ENCODE measurements around the gene ITGB8.

Gene ITGB8

GRCh38 chr7:20456701-20457100 is 126.0 kb downstream of the ITGB8 start:
- H3K27ac ChIP-seq (replicated peaks): no peak overlapping the region

GRCh38 chr7:20458521-20458920 is 127.8 kb downstream of the ITGB8 start:
- TF ChIP-seq POLR2AphosphoS5 (IDR thresholded peaks at IDR 0.05; ENCODE audit: low read depth) (no peak), GABPA (IDR thresholded peaks at IDR 0.05; ENCODE audit: low read depth) (no peak), SPI1 (IDR thresholded peaks at IDR 0.05; ENCODE audit: borderline replicate concordance, low read depth) (no peak), REST (IDR thresholded peaks at IDR 0.05; ENCODE audit: insufficient replicate concordance, low read depth) (no peak)
- TF ChIP-seq, protein P1, sequence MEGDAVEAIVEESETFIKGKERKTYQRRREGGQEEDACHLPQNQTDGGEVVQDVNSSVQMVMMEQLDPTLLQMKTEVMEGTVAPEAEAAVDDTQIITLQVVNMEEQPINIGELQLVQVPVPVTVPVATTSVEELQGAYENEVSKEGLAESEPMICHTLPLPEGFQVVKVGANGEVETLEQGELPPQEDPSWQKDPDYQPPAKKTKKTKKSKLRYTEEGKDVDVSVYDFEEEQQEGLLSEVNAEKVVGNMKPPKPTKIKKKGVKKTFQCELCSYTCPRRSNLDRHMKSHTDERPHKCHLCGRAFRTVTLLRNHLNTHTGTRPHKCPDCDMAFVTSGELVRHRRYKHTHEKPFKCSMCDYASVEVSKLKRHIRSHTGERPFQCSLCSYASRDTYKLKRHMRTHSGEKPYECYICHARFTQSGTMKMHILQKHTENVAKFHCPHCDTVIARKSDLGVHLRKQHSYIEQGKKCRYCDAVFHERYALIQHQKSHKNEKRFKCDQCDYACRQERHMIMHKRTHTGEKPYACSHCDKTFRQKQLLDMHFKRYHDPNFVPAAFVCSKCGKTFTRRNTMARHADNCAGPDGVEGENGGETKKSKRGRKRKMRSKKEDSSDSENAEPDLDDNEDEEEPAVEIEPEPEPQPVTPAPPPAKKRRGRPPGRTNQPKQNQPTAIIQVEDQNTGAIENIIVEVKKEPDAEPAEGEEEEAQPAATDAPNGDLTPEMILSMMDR (IDR thresholded peaks at IDR 0.05; ENCODE audit: insufficient read depth, low read length): no peak
- Histone ChIP-seq H3K27ac (replicated peaks) (no peak overlapping the region), H3K27me3 (ENCODE audit: insufficient read depth, poor library complexity, severe bottlenecking) (no peaks in the 10 kb centered on the region), H3K4me3 (replicated peaks; ENCODE audit: insufficient read depth, low read length) (no peak overlapping the region)
- DNase-seq (ENCODE audit: low read depth in 1 of 2, low spot score in 1 of 2): no peak

More at GRCh38 chr7:20456701-20457100, 126.0 kb downstream of the ITGB8 start:
- H3K27me3 ChIP-seq (ENCODE audit: insufficient read depth, poor library complexity, severe bottlenecking): no peaks in the 10 kb centered on the region
- no peak overlapping the region for H3K4me3 ChIP-seq (replicated peaks; ENCODE audit: insufficient read depth, low read length)
- TF ChIP-seq POLR2AphosphoS5 (IDR thresholded peaks at IDR 0.05; ENCODE audit: low read depth): no peak
- TF ChIP-seq REST (IDR thresholded peaks at IDR 0.05; ENCODE audit: insufficient replicate concordance, low read depth): no peak
- no peak for TF ChIP-seq GABPA (IDR thresholded peaks at IDR 0.05; ENCODE audit: low read depth)
- no peak for TF ChIP-seq SPI1 (IDR thresholded peaks at IDR 0.05; ENCODE audit: borderline replicate concordance, low read depth)
- TF ChIP-seq, protein P1 (IDR thresholded peaks at IDR 0.05; ENCODE audit: insufficient read depth, low read length): no peak
- DNase-seq (ENCODE audit: low read depth in 1 of 2, low spot score in 1 of 2): no peak

GRCh38 chr7:20459419-20459818 is 128.7 kb downstream of the ITGB8 start:
- Histone ChIP-seq H3K4me3 (replicated peaks; ENCODE audit: insufficient read depth, low read length) (no peak overlapping the region), H3K27ac (replicated peaks) (no peak overlapping the region), H3K27me3 (ENCODE audit: insufficient read depth, poor library complexity, severe bottlenecking) (no peaks in the 10 kb centered on the region)
- TF ChIP-seq GABPA (IDR thresholded peaks at IDR 0.05; ENCODE audit: low read depth): no peak
- TF ChIP-seq, protein P1 (IDR thresholded peaks at IDR 0.05; ENCODE audit: insufficient read depth, low read length): no peak
- no peak for TF ChIP-seq POLR2AphosphoS5 (IDR thresholded peaks at IDR 0.05; ENCODE audit: low read depth)
- no peak for TF ChIP-seq REST (IDR thresholded peaks at IDR 0.05; ENCODE audit: insufficient replicate concordance, low read depth)
- TF ChIP-seq SPI1 (IDR thresholded peaks at IDR 0.05; ENCODE audit: borderline replicate concordance, low read depth): no peak
- DNase-seq (ENCODE audit: low read depth in 1 of 2, low spot score in 1 of 2): no peak
